Gastroesophageal sphincter (tissue), 4 donors: Measurements from ENCODE around the gene CD300LG. TPM values are rescaled to one million over a fixed set of nuclear protein-coding genes. Genes with fewer than 3 reads are reported as not detected.

Experiments used
- ATAC-seq: fragments of 150-250 bp; one replicate; pipeline ENCODE4 v1.9.1; 2016; ENCODE audit warnings: mild to moderate bottlenecking, moderate library complexity
- H3K27ac ChIP-seq, 4 donors: fragments of 200-600 bp; sonication (generic) in 3 of 4; 1 replicate in 3 of 4; 2 replicates in 1 of 4; pipeline ENCODE4 v1.5.1; 2016 to 2019
- H3K27me3 ChIP-seq: fragments of 200-600 bp; sonication (generic); one replicate; pipeline ENCODE4 v1.5.1; 2019
- H3K36me3 ChIP-seq, 2 donors: fragments of 200-600 bp; sonication (generic); one replicate each; pipeline ENCODE4 v1.5.1; 2019; ENCODE audit warnings: control low read depth in 1 of 2
- H3K4me1 ChIP-seq, 3 donors: fragments of 200-600 bp; sonication (generic); 1 replicate in 2 of 3; 2 replicates in 1 of 3; pipeline ENCODE4 v1.5.1; 2016 to 2019; ENCODE audit warnings: control low read depth in 2 of 3
- H3K4me3 ChIP-seq, 2 donors: fragments of 200-600 bp; sonication (generic); one replicate each; pipeline ENCODE4 v1.5.1; 2019; ENCODE audit warnings: mild to moderate bottlenecking in 1 of 2, moderate library complexity in 1 of 2
- H3K9me3 ChIP-seq, 3 donors: fragments of 200-600 bp; sonication (generic); one replicate each; pipeline ENCODE4 v1.5.1; 2017 to 2019; ENCODE audit warnings: control low read depth in 2 of 3
- EP300 ChIP-seq: sonication (generic); formaldehyde crosslinking; IDR thresholded peaks from one replicate; pipeline ENCODE4 v1.6.1; 2017; ENCODE audit warnings: antibody characterized with exemption, mild to moderate bottlenecking
- POLR2A ChIP-seq, 2 donors: fragments of 450-650 bp; IDR thresholded peaks; one replicate each; pipeline ENCODE4 v1.6.1; 2017; ENCODE audit warnings: antibody characterized with exemption in 2 of 2, mild to moderate bottlenecking in 2 of 2, moderate library complexity in 1 of 2
- POLR2AphosphoS5 ChIP-seq: sonication (generic); formaldehyde crosslinking; IDR thresholded peaks from one replicate; pipeline ENCODE4 v1.6.1; 2017; ENCODE audit warnings: antibody characterized with exemption
- WGBS, 2 donors: methylation state at CpG; one replicate each; pipeline ENCODE4 v1.1.5; 2018; ENCODE audit warnings: low coverage in 1 of 2; 5-methylcytosine and 5-hydroxymethylcytosine counted together
- total RNA-seq, 4 donors: library from RNA; depleted of rRNA; stranded (reverse); fragments of >200 nt; gene quantifications; one replicate each; pipeline ENCODE4 v1.1.0, GENCODE V29; 2016
- TF ChIP-seq, protein P1 (sequence below), 4 experiments: fragments of 200-600 bp in 2 of 4; fragments of 450-650 bp in 2 of 4; sonication (generic) in 1 of 4; IDR thresholded peaks; one replicate each; pipeline ENCODE4 v1.5.1; 2017 to 2019; ENCODE audit warnings: antibody characterized with exemption in 4 of 4, mild to moderate bottlenecking in 2 of 4, moderate library complexity in 2 of 4

The CD300LG gene
- total RNA-seq, 4 donors from 2014 or later, result 1.6 to 16.2 (median 3.7) TPM

- no peak for TF ChIP-seq POLR2AphosphoS5
- TF ChIP-seq, protein P1, sequence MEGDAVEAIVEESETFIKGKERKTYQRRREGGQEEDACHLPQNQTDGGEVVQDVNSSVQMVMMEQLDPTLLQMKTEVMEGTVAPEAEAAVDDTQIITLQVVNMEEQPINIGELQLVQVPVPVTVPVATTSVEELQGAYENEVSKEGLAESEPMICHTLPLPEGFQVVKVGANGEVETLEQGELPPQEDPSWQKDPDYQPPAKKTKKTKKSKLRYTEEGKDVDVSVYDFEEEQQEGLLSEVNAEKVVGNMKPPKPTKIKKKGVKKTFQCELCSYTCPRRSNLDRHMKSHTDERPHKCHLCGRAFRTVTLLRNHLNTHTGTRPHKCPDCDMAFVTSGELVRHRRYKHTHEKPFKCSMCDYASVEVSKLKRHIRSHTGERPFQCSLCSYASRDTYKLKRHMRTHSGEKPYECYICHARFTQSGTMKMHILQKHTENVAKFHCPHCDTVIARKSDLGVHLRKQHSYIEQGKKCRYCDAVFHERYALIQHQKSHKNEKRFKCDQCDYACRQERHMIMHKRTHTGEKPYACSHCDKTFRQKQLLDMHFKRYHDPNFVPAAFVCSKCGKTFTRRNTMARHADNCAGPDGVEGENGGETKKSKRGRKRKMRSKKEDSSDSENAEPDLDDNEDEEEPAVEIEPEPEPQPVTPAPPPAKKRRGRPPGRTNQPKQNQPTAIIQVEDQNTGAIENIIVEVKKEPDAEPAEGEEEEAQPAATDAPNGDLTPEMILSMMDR (IDR thresholded peaks at IDR 0.05), result no peak
- TF ChIP-seq POLR2A (IDR thresholded peaks at IDR 0.05), result no peak
- no peak for TF ChIP-seq EP300
- peaks cover 0 to 77% of the 10 kb centered on the region in 2 donors for H3K36me3 ChIP-seq
- WGBS, 2 donors, result 76 to 83% methylated on average over 6 to 15 of the region's 20 CpGs
- no peak overlapping the region for H3K27ac ChIP-seq
- no peak overlapping the region for H3K4me3 ChIP-seq
- no peaks in the 10 kb centered on the region for H3K9me3 ChIP-seq
- ATAC-seq, result no peak
- no peaks in the 10 kb centered on the region for H3K27me3 ChIP-seq
- peaks cover 0 to 8% (median 3%) of the 10 kb centered on the region in 3 donors for H3K4me1 ChIP-seq
Observed at GRCh38 chr17:43879723-43880419, 32.9 kb downstream of the CD300LG start.

- Histone ChIP-seq H3K9me3 (no peaks in the 10 kb centered on the region), H3K27me3 (no peaks in the 10 kb centered on the region), H3K36me3 (peaks cover 0 to 77% of the 10 kb centered on the region in 2 donors), H3K27ac (no peak overlapping the region), H3K4me1 (peaks cover 0 to 8% (median 3%) of the 10 kb centered on the region in 3 donors), H3K4me3 (no peak overlapping the region)
- ATAC-seq, result no peak
- TF ChIP-seq, protein P1 (IDR thresholded peaks at IDR 0.05), result peak; percentile 25 to 64 (median 44)
- TF ChIP-seq POLR2AphosphoS5, result no peak
- WGBS, 2 donors, result 60 to 82% methylated on average over 2 to 3 of the region's 20 CpGs
Observed at GRCh38 chr17:43880420-43880991, 33.5 kb downstream of the CD300LG start.

- no peak overlapping the region for H3K4me3 ChIP-seq
- no peaks in the 10 kb centered on the region for H3K27me3 ChIP-seq
- peaks cover 0 to 8% (median 3%) of the 10 kb centered on the region in 3 donors for H3K4me1 ChIP-seq
- H3K36me3 ChIP-seq, result peaks cover 0 to 70% of the 10 kb centered on the region in 2 donors
- 93 to 100% methylated on average over 1 to 5 of the region's 12 CpGs for WGBS, 2 donors
- H3K27ac ChIP-seq, result no peak overlapping the region
- no peak for ATAC-seq
- no peaks in the 10 kb centered on the region for H3K9me3 ChIP-seq
- TF ChIP-seq POLR2A (IDR thresholded peaks at IDR 0.05) (no peak), POLR2AphosphoS5 (no peak), EP300 (no peak)
- TF ChIP-seq, protein P1 (IDR thresholded peaks at IDR 0.05), result no peak
Observed at GRCh38 chr17:43881181-43881580, 34.2 kb downstream of the CD300LG start.

- H3K36me3 ChIP-seq, result peaks cover 0 to 63% of the 10 kb centered on the region in 2 donors
- no peaks in the 10 kb centered on the region for H3K9me3 ChIP-seq
- ATAC-seq, result no peak
- no peak overlapping the region for H3K27ac ChIP-seq
- WGBS, 2 donors, result no CpG with 5 or more reads among the region's 27 CpGs
- no peaks in the 10 kb centered on the region for H3K27me3 ChIP-seq
- peaks cover 0 to 8% (median 3%) of the 10 kb centered on the region in 3 donors for H3K4me1 ChIP-seq
- H3K4me3 ChIP-seq, result no peak overlapping the region
- TF ChIP-seq, protein P1 (IDR thresholded peaks at IDR 0.05), result no peak
- TF ChIP-seq EP300 (no peak), POLR2A (IDR thresholded peaks at IDR 0.05) (no peak), POLR2AphosphoS5 (no peak)
Observed at GRCh38 chr17:43881758-43882505, 35.0 kb downstream of the CD300LG start.
